Osteocyte (in vitro differentiated cells): ENCODE data around the gene DUSP28. TPM values are rescaled to one million over a fixed set of nuclear protein-coding genes. Genes with fewer than 3 reads are reported as not detected.

Source experiments
- DNase-seq: peaks from one replicate; pipeline ENCODE4 v3.0.0; 2021; ENCODE audit warnings: mixed read lengths; ENCODE audit not compliant: unreplicated experiment; ENCODE audit errors: extremely low spot score
- H3K27ac Mint-ChIP-seq: one replicate; pipeline ENCODE4 v1.8.0; 2021; ENCODE audit warnings: mild to moderate bottlenecking, mixed read lengths; ENCODE audit not compliant: unreplicated experiment
- H3K27me3 Mint-ChIP-seq: one replicate; pipeline ENCODE4 v1.8.0; 2021; ENCODE audit warnings: mixed read lengths; ENCODE audit not compliant: unreplicated experiment
- H3K36me3 Mint-ChIP-seq: one replicate; pipeline ENCODE4 v1.8.0; 2021; ENCODE audit warnings: mixed read lengths; ENCODE audit not compliant: unreplicated experiment
- H3K4me1 Mint-ChIP-seq: one replicate; pipeline ENCODE4 v1.8.0; 2021; ENCODE audit warnings: mixed read lengths; ENCODE audit not compliant: unreplicated experiment
- H3K4me3 Mint-ChIP-seq: one replicate; pipeline ENCODE4 v1.8.0; 2021; ENCODE audit warnings: mild to moderate bottlenecking, moderate library complexity, mixed read lengths; ENCODE audit not compliant: unreplicated experiment
- H3K9me3 Mint-ChIP-seq: one replicate; pipeline ENCODE4 v1.8.0; 2021; ENCODE audit warnings: mixed read lengths; ENCODE audit not compliant: unreplicated experiment
- total RNA-seq: library from RNA; stranded (reverse); gene quantifications from 2 replicates; pipeline ENCODE4 v1.2.1, GENCODE V29; 2021
- TF ChIP-seq, protein P1 (sequence below): fragments of 200-600 bp; sonication (generic); IDR thresholded peaks from 2 replicates; pipeline ENCODE4 v1.5.0; 2021; ENCODE audit warnings: antibody characterized with exemption, mild to moderate bottlenecking, moderate library complexity

Gene DUSP28
- total RNA-seq, 1 donor from 2014 or later: 5.9 TPM

DNA sequence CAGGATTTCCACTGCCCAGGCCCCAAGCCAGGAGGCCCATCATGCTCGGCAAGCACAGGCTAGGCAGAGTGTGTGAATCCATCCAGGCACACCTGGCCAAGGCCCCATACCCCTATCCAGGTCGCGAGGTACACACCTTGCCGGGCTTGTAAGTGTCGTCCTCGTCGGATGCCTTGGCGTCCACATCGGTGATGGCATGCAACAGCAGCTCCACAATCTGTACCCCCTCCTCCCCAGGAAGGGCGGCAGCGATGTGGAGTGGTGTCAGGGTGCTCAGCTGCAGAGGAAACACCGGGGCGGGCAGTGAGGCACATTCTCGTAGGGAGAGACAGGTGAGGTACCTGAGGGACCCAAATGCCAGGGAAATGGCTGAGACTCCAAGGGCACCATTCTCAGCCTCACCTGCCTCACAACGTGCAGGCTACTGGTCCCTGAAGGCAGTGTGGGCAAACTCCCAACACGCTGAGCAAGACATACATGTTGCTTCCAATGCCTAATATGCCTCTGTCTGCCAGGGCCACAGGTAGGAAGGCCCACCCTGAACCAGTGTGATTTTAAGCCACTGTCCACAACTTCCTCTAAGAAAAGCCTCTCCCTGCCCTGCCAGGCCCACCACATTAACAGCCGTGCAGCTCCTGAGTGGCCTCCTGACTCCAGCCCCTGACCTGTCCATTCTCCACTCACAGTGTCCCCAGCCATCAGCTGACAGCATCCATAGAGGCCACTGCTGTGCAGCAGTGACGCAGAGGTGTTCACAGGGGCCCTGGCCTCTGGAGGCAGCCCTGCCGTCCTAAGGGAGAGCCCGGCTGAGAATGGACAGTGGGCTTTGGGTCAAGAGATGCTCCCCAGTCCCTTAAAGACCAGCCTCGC is 47.3 kb upstream of the DUSP28 start:
- H3K36me3 Mint-ChIP-seq: peaks cover 14% of the 10 kb centered on the region
- DNase-seq: peak; percentile 79
- H3K27ac Mint-ChIP-seq: no peak overlapping the region
- no peak overlapping the region for H3K4me3 Mint-ChIP-seq
- TF ChIP-seq, protein P1, sequence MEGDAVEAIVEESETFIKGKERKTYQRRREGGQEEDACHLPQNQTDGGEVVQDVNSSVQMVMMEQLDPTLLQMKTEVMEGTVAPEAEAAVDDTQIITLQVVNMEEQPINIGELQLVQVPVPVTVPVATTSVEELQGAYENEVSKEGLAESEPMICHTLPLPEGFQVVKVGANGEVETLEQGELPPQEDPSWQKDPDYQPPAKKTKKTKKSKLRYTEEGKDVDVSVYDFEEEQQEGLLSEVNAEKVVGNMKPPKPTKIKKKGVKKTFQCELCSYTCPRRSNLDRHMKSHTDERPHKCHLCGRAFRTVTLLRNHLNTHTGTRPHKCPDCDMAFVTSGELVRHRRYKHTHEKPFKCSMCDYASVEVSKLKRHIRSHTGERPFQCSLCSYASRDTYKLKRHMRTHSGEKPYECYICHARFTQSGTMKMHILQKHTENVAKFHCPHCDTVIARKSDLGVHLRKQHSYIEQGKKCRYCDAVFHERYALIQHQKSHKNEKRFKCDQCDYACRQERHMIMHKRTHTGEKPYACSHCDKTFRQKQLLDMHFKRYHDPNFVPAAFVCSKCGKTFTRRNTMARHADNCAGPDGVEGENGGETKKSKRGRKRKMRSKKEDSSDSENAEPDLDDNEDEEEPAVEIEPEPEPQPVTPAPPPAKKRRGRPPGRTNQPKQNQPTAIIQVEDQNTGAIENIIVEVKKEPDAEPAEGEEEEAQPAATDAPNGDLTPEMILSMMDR: no peak
- H3K4me1 Mint-ChIP-seq: peaks cover 5% of the 10 kb centered on the region
- H3K27me3 Mint-ChIP-seq: no peaks in the 10 kb centered on the region
- no peaks in the 10 kb centered on the region for H3K9me3 Mint-ChIP-seq

DNA sequence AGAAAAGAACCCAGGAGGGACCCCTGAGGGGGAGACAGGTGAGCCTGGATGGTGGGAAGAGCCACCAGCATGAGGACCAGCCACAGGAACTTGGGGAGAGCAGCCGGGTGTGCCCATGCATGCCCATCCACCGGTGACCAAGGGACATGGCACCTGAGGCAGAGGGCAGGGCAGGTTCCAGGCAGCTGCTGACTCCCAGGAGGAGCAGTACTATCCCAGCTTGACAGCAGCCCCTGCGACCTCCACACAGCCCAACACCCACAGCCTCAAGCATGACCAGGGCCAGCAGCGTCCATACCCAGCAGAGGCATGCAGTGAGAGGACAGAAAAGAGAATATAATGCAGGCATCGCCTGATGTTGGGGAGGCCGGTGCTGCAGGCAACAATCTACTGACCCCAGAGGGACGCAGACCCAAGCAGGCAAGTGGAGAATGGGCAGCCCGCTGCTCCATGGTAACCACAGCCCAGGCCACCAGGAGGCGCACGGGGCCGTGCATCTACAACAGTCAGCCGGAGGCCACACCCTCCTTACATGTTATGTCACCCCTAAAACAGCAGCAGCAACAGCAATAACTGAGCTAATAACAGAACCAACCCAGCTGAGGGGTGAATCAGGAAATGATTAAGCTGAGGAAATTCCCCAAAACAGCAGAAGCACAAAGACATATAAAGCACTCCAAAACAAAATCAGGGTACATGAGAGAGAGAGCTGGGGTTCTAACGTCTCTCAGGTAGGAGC is 46.4 kb upstream of the DUSP28 start:
- H3K9me3 Mint-ChIP-seq: no peaks in the 10 kb centered on the region
- no peaks in the 10 kb centered on the region for H3K27me3 Mint-ChIP-seq
- peak; percentile 89 for DNase-seq
- H3K4me3 Mint-ChIP-seq: no peak overlapping the region
- H3K36me3 Mint-ChIP-seq: peaks cover 11% of the 10 kb centered on the region
- no peak overlapping the region for H3K27ac Mint-ChIP-seq
- TF ChIP-seq, protein P1: peak; percentile 72
- peaks cover 5% of the 10 kb centered on the region for H3K4me1 Mint-ChIP-seq

DNA sequence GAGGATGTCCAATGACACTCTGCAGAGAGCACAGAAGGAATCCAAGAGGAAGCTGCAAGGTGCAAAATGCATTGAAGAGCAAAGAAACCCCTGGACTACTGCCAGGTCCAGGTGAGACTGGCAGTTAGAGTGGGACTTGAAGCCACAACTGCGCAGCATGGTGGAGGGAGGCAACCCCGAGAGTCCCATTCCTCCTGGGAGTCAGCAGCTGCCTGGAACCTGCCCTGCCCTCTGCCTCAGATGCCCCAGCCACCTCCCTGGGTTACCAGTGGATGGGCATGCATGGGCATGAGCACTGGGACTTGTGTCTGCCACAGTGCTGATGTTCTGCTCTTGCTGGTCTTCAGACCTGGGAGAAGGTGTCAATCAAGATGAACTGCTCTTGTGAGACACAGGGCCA is 45.5 kb upstream of the DUSP28 start:
- Mint-ChIP-seq H3K27ac (no peak overlapping the region), H3K27me3 (no peaks in the 10 kb centered on the region), H3K9me3 (no peaks in the 10 kb centered on the region), H3K4me1 (peaks cover 5% of the 10 kb centered on the region), H3K4me3 (no peak overlapping the region), H3K36me3 (peaks cover 9% of the 10 kb centered on the region)
- peak; percentile 57 for DNase-seq
- TF ChIP-seq, protein P1: no peak

DNA sequence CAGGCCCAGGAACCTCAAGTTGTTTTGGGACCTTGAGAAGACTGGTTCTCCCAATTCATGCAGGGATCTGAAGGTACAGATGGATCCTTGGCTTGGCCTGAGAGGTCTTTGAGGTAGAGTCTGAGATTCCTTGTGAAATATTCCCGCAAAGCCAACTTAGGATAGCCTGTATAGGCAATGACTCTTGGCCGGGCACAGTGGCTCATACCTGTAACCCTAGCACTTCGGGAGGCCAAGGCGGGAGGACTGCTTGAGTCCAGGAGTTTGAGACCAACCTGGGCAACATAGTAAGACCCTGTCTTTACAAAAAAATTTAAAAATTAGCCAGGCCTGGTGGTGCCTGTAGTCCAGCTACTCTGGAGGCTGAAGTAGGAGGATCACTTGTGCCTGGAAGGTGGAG is 42.8 kb upstream of the DUSP28 start:
- Mint-ChIP-seq H3K27ac (no peak overlapping the region), H3K4me1 (peaks cover 5% of the 10 kb centered on the region), H3K36me3 (peaks cover 6% of the 10 kb centered on the region), H3K4me3 (no peak overlapping the region), H3K9me3 (no peaks in the 10 kb centered on the region), H3K27me3 (no peaks in the 10 kb centered on the region)
- no peak for DNase-seq
- TF ChIP-seq, protein P1: no peak

DNA sequence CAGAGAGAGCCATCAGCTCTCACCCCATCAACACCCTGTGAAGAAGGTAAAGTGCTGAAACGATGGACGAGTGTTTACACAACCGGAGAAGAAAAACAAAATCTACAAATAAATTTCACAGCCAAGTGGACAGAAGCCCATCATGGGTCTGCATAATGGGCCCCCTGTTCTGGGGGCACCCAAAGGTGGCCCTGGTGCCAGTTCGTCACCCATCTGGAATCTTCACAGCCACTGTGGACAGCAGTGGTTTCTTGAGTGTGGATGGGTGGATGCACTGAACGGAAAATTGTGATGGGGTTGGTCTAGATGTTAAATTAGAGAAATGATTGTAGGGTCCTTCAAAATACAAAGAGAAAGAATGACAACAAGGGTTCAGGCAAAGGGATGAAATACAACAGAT is 41.2 kb upstream of the DUSP28 start:
- DNase-seq: no peak
- Mint-ChIP-seq H3K27ac (no peak overlapping the region), H3K36me3 (peaks cover 16% of the 10 kb centered on the region), H3K4me1 (peaks cover 2% of the 10 kb centered on the region), H3K4me3 (no peak overlapping the region), H3K27me3 (no peaks in the 10 kb centered on the region), H3K9me3 (no peaks in the 10 kb centered on the region)
- TF ChIP-seq, protein P1: no peak
